IMR-90 (cell line): Measurements from ENCODE around the gene FSIP1. TPM values are rescaled to one million over a fixed set of nuclear protein-coding genes. Genes with fewer than 3 reads are reported as not detected.

Source experiments
- ATAC-seq: fragments of 200-7000 bp; cut with Tn5 transposase; 2 replicates; pipeline ENCODE4 v1.9.1; 2020; ENCODE audit warnings: low read depth, mild to moderate bottlenecking, moderate library complexity
- BruUV-seq: library from RNA; stranded (reverse); fragments of 400-500 nt; replicated peaks from 2 replicates; lab custom pipeline; 2021; lab: Mats Ljungman, UMichigan
- CTCF ChIA-PET: fragments of 300-600 bp; formaldehyde crosslinking; extraction: SDS; loops from one replicate; lab custom pipeline; 2021; ENCODE audit warnings: antibody characterized with exemption; lab: Yijun Ruan, JAX
- POLR2A ChIA-PET: fragments of 300-600 bp; sonication (Branson Sonifier 250); formaldehyde crosslinking; loops from one replicate; lab custom pipeline; 2022; ENCODE audit warnings: antibody characterized with exemption; ENCODE audit not compliant: unreplicated experiment; lab: Charles Lee
- DNase-seq: peaks from one replicate; pipeline ENCODE4 v3.0.0; 2013
- H2AFZ ChIP-seq: replicated peaks from 2 replicates; pipeline ENCODE3; 2013; ENCODE audit warnings: low read length, mild to moderate bottlenecking; ENCODE audit not compliant: poor library complexity
- H2AK5ac ChIP-seq: 2 replicates; pipeline ENCODE4 v1.6.1; 2013; ENCODE audit warnings: low read depth, low read length, inconsistent platforms
- H2AK9ac ChIP-seq: replicated peaks from 2 replicates; pipeline ENCODE3; 2013; ENCODE audit warnings: mild to moderate bottlenecking, low read depth, low read length, moderate library complexity; ENCODE audit not compliant: poor library complexity
- H2BK120ac ChIP-seq: 2 replicates; pipeline ENCODE4 v1.6.1; 2013; ENCODE audit warnings: low read depth, low read length, inconsistent platforms
- H2BK15ac ChIP-seq: 3 replicates; pipeline ENCODE4 v1.6.1; 2013; ENCODE audit warnings: low read depth, low read length, inconsistent platforms
- H2BK20ac ChIP-seq: 2 replicates; pipeline ENCODE4 v1.6.1; 2013; ENCODE audit warnings: low read depth, mild to moderate bottlenecking, inconsistent platforms, low read length, moderate library complexity
- H2BK5ac ChIP-seq: 2 replicates; pipeline ENCODE4 v1.6.1; 2013; ENCODE audit warnings: mild to moderate bottlenecking, low read depth, low read length, inconsistent platforms; ENCODE audit not compliant: poor library complexity, severe bottlenecking
- H3K14ac ChIP-seq: replicated peaks from 2 replicates; pipeline ENCODE4 v1.6.1; 2013; ENCODE audit warnings: low read depth, low read length, inconsistent platforms
- H3K18ac ChIP-seq: 2 replicates; pipeline ENCODE4 v1.6.1; 2013; ENCODE audit warnings: low read depth, low read length, control low read depth
- H3K23ac ChIP-seq: 2 replicates; pipeline ENCODE4 v1.6.1; 2013; ENCODE audit warnings: low read depth, low read length, inconsistent platforms
- H3K27ac ChIP-seq: 2 replicates; pipeline ENCODE4 v1.5.1; 2013; ENCODE audit warnings: mild to moderate bottlenecking, control low read depth, low read length; ENCODE audit not compliant: insufficient read depth
- H3K27me3 ChIP-seq: 2 replicates; pipeline ENCODE4 v1.6.1; 2013; ENCODE audit warnings: low read length; ENCODE audit not compliant: control insufficient read depth, insufficient read depth
- H3K36me3 ChIP-seq: 2 replicates; pipeline ENCODE4 v1.6.1; 2013; ENCODE audit warnings: low read length, mixed read lengths; ENCODE audit not compliant: control insufficient read depth, insufficient read depth
- H3K4ac ChIP-seq: 2 replicates; pipeline ENCODE4 v1.6.1; 2013; ENCODE audit warnings: low read depth, low read length, inconsistent platforms
- H3K4me1 ChIP-seq: 2 replicates; pipeline ENCODE4 v1.6.1; 2013; ENCODE audit warnings: low read length, mixed read lengths; ENCODE audit not compliant: control insufficient read depth, insufficient read depth
- H3K4me2 ChIP-seq: 2 replicates; pipeline ENCODE4 v1.6.1; 2013; ENCODE audit warnings: low read depth, mild to moderate bottlenecking, control low read depth, low read length, moderate library complexity
- H3K4me3 ChIP-seq: 2 replicates; pipeline ENCODE4 v1.5.1; 2013; ENCODE audit warnings: low read depth, mild to moderate bottlenecking, control low read depth, low read length, moderate library complexity; ENCODE audit not compliant: insufficient read depth
- H3K56ac ChIP-seq: 2 replicates; pipeline ENCODE4 v1.6.1; 2013; ENCODE audit warnings: low read length, inconsistent platforms; ENCODE audit not compliant: insufficient read depth; ENCODE audit errors: extremely low read depth
- H3K79me1 ChIP-seq, 2 experiments: 2 replicates each; pipeline ENCODE4 v1.6.1; 2013; ENCODE audit warnings: low read length in 2 of 2, inconsistent platforms in 1 of 2, low read depth in 1 of 2
- H3K9ac ChIP-seq: 2 replicates; pipeline ENCODE4 v1.6.1; 2013; ENCODE audit warnings: low read depth, low read length, control low read depth
- H3K9me1 ChIP-seq: 2 replicates; pipeline ENCODE4 v1.6.1; 2013; ENCODE audit warnings: low read length, inconsistent platforms; ENCODE audit not compliant: insufficient read depth
- H3K9me3 ChIP-seq: 2 replicates; pipeline ENCODE4 v1.6.1; 2013; ENCODE audit warnings: low read length; ENCODE audit not compliant: control insufficient read depth, insufficient read depth
- H4K20me1 ChIP-seq: 2 replicates; pipeline ENCODE4 v1.6.1; 2013; ENCODE audit warnings: low read length, inconsistent platforms; ENCODE audit not compliant: insufficient read depth
- H4K5ac ChIP-seq: 2 replicates; pipeline ENCODE4 v1.6.1; 2013; ENCODE audit warnings: mild to moderate bottlenecking, low read depth, low read length, control low read depth
- H4K8ac ChIP-seq, 2 experiments: 2 replicates each; pipeline ENCODE4 v1.6.1; 2013; ENCODE audit warnings: low read depth in 2 of 2, low read length in 2 of 2, control low read depth in 1 of 2, inconsistent platforms in 1 of 2
- H4K91ac ChIP-seq: 2 replicates; pipeline ENCODE4 v1.6.1; 2013; ENCODE audit warnings: low read depth, low read length, inconsistent platforms; ENCODE audit not compliant: insufficient read depth
- CEBPB ChIP-seq: IDR thresholded peaks from 2 replicates; pipeline ENCODE4 v1.6.1; 2012; ENCODE audit warnings: low read depth, low read length, improper control_type of control experiment
- MXI1 ChIP-seq: IDR thresholded peaks from 2 replicates; pipeline ENCODE4 v1.6.1; 2012; ENCODE audit warnings: low read depth, mild to moderate bottlenecking, low read length, moderate library complexity, borderline replicate concordance
- WGBS, 2 experiments: methylation state at CpG; one replicate each; pipeline versions ENCODE4 v1.1.5 to v1.1.7; 2013; ENCODE audit warnings: missing lambda C conversion rate in 2 of 2; ENCODE audit not compliant: insufficient read length in 1 of 2; ENCODE audit errors: extremely low coverage in 2 of 2; 5-methylcytosine and 5-hydroxymethylcytosine counted together
- dilution Hi-C: fragments of 300-500 bp; cut with HindIII; formaldehyde crosslinking; loops from one replicate; pipeline ENCODE4 v1.14.3; 2018; ENCODE audit warnings: low sequenced_read_pairs; ENCODE audit not compliant: unreplicated experiment
- in situ Hi-C: fragments of 300-500 bp; cut with MboI; formaldehyde crosslinking; loops from 3 replicates; pipeline ENCODE4 v1.14.3; 2019; ENCODE audit warnings: low sequenced_read_pairs, inconsistent platforms, mixed read lengths
- intact Hi-C: fragments of 100-400 bp; cut with micrococcal nuclease; formaldehyde crosslinking; loops from 2 replicates; pipeline ENCODE4 v1.10.0; 2022
- polyA plus RNA-seq, 3 experiments: library from polyadenylated mRNA; depleted of rRNA; stranded (reverse); fragments of >200 nt; gene quantifications; 2 replicates each; pipeline ENCODE4 v1.2.3, GENCODE V29; 2012; ENCODE audit warnings: low replicate concordance in 1 of 3
- total RNA-seq: library from RNA; depleted of rRNA; stranded (reverse); fragments of >200 nt; gene quantifications from 2 replicates; pipeline ENCODE4 v1.2.3, GENCODE V29; 2012

Gene FSIP1
- total and polyA plus RNA-seq, 2 of the 4 experiments (the other 2 are of a cell fraction) = 0.10 to 0.18 TPM

- no peak for ATAC-seq
- Histone ChIP-seq H2BK15ac (no peak overlapping the region), H3K27me3 (no peaks in the 10 kb centered on the region), H4K20me1 (no peaks in the 10 kb centered on the region), H3K27ac (no peak overlapping the region), H3K4me2 (no peak overlapping the region), H4K8ac (no peak overlapping the region), H3K79me1 (no peaks in the 10 kb centered on the region; a peak in 1 of 4 replicates), H3K9me1 (peaks cover 4% of the 10 kb centered on the region; the same call in 1 of the 2 replicates), H2AK5ac (no peak overlapping the region), H2AFZ (no peak overlapping the region), H3K36me3 (no peaks in the 10 kb centered on the region), H3K4ac (no peak overlapping the region), H3K4me1 (peaks cover 7% of the 10 kb centered on the region; the same call in 1 of the 2 replicates), H3K18ac (no peak overlapping the region), H2BK120ac (no peak overlapping the region), H3K14ac (no peak overlapping the region), H3K4me3 (no peak overlapping the region), H3K56ac (no peak overlapping the region), H3K9me3 (no peaks in the 10 kb centered on the region), H4K91ac (no peak overlapping the region), H2BK20ac (no peak overlapping the region), H3K23ac (no peak overlapping the region), H2AK9ac (no peak overlapping the region), H4K5ac (no peak overlapping the region), H2BK5ac (no peak overlapping the region), H3K9ac (no peak overlapping the region)
- dilution Hi-C loops = no loop called here
- ChIA-PET POLR2A (no interaction called here), CTCF (interaction anchor here (0.8 kb wide), 1 partner anchor 15 kb away, joined by 4 read pairs; no protein-coding TSS in a partner anchor)
- WGBS, 2 experiments = no CpG with 5 or more reads among the region's 2 CpGs
- DNase-seq = no peak
- in situ Hi-C loops = no loop called here
- TF ChIP-seq CEBPB (peak; percentile 80), MXI1 (no peak)
- BruUV-seq = no TSS peak
- intact Hi-C loops = no loop called here
These were observed 112.0 kb downstream of the FSIP1 start for GRCh38 chr15:39670687-39671086.
